ENCODE data around the gene SLC22A1. TPM values are rescaled to one million over a fixed set of nuclear protein-coding genes. Genes with fewer than 3 reads are reported as not detected.

SLC22A1 gene
- total RNA-seq, 4 donors from 2014 or later = 0.35 to 0.67 (median 0.58) TPM; not detected in 1

DNA sequence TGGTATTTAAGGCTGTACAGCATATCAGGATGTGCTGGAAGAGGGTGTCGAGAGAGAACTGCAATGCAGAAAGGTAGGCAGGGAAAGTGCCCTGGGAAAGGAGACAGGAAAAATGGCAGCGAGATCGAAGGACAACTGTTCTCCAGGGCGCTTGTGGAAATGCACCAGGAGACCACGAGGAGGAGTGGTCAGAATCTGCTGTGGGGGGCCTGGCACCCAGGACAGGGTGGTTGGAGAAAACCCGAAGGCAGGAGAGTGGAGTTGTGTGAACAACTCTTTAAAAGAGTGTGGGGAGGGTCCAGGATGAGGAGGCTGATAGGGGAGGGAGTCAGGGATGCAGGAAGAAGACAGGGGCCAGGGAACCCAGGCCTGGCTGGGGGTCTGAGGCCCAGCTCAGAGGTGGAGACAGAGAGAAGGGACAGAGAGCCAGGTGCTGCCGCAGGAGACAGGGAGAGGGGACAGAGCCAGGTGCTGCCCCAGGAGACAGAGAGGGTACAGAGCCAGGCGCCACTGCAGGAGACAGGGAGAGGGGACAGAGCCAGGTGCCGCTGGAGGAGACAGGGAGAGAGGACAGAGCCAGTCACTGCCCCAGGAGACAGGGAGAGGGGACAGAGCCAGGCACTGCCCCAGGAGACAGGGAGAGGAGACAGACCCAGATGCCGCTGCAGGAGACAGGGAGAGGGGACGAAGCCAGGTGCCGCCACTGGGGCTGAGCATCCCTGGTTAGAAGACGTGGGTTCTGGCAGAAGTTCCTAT lies 9.3 kb downstream of the SLC22A1 start:
- WGBS, 2 donors (ENCODE audit: low coverage in 1 of 2) = 81 to 88% methylated on average over 6 to 13 of the region's 13 CpGs
- Histone ChIP-seq H3K27ac (no peak overlapping the region), H3K36me3 (no peaks in the 10 kb centered on the region), H3K4me1 (no peaks in the 10 kb centered on the region), H3K4me3 (no peak overlapping the region), H3K9me3 (no peaks in the 10 kb centered on the region), H3K27me3 (no peaks in the 10 kb centered on the region)
- TF ChIP-seq POLR2AphosphoS5 (IDR thresholded peaks at IDR 0.05) (no peak), CTCF (IDR thresholded peaks at IDR 0.05) (no peak), EP300 (IDR thresholded peaks at IDR 0.05) (no peak)
- no peak for ATAC-seq

GRCh38 chr6:160131636-160132296 lies 10.2 kb downstream of the SLC22A1 start:
- no peak overlapping the region for H3K27ac ChIP-seq
- 94 to 96% methylated on average over 10 to 11 of the region's 19 CpGs for WGBS, 2 donors (ENCODE audit: low coverage in 1 of 2)

DNA sequence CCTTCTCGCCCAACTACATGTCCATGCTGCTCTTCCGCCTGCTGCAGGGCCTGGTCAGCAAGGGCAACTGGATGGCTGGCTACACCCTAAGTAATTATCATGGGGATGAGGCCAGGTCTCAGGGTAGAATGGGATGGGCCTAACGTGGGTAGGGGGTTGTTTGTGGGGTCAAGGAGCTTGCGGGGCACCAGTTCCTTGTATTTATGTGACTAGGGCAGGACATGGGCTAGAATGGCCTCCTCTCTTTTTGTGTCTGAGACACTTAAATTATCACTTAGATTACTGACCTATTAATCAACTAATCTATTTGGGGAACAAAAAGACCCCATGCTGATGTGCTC lies 10.7 kb downstream of the SLC22A1 start:
- WGBS, 2 donors (ENCODE audit: low coverage in 1 of 2) = 48% methylated on average over 2 of the region's 4 CpGs; no CpG with 5 or more reads in 1 of the 2 donors
- no peak for ATAC-seq
- no peak overlapping the region for H3K27ac ChIP-seq
- no peaks in the 10 kb centered on the region for H3K27me3 ChIP-seq
- H3K4me1 ChIP-seq = no peaks in the 10 kb centered on the region
- no peaks in the 10 kb centered on the region for H3K9me3 ChIP-seq
- TF ChIP-seq POLR2AphosphoS5 (IDR thresholded peaks at IDR 0.05) = no peak
- TF ChIP-seq CTCF (IDR thresholded peaks at IDR 0.05) = no peak
- no peak for TF ChIP-seq POLR2A (IDR thresholded peaks at IDR 0.05)
- no peak for TF ChIP-seq EP300 (IDR thresholded peaks at IDR 0.05)
- no peaks in the 10 kb centered on the region for H3K36me3 ChIP-seq
- H3K4me3 ChIP-seq = no peak overlapping the region

More at GRCh38 chr6:160131636-160132296, 10.2 kb downstream of the SLC22A1 start:
- H3K9me3 ChIP-seq = no peaks in the 10 kb centered on the region
- H3K4me3 ChIP-seq = no peak overlapping the region
- H3K4me1 ChIP-seq = no peaks in the 10 kb centered on the region
- no peak for TF ChIP-seq POLR2AphosphoS5 (IDR thresholded peaks at IDR 0.05)
- no peak for TF ChIP-seq CTCF (IDR thresholded peaks at IDR 0.05)
- TF ChIP-seq EP300 (IDR thresholded peaks at IDR 0.05) = no peak
- TF ChIP-seq POLR2A (IDR thresholded peaks at IDR 0.05) = no peak
- H3K27me3 ChIP-seq = no peaks in the 10 kb centered on the region
- no peaks in the 10 kb centered on the region for H3K36me3 ChIP-seq
- ATAC-seq = no peak

- no peaks in the 10 kb centered on the region for H3K9me3 ChIP-seq
- H3K4me1 ChIP-seq = peaks cover 0 to under 1% (median 0%) of the 10 kb centered on the region in 3 donors
- 47 to 83% methylated on average over 7 to 9 of the region's 12 CpGs for WGBS, 2 donors (ENCODE audit: low coverage in 1 of 2)
- no peak overlapping the region for H3K27ac ChIP-seq
- TF ChIP-seq CTCF (IDR thresholded peaks at IDR 0.05) = no peak
- H3K27me3 ChIP-seq = no peaks in the 10 kb centered on the region
- H3K4me3 ChIP-seq = no peak overlapping the region
- no peaks in the 10 kb centered on the region for H3K36me3 ChIP-seq
- peak; percentile 23 for ATAC-seq
Measured at GRCh38 chr6:160132776-160133338, 11.2 kb downstream of the SLC22A1 start.

Data from gastroesophageal sphincter (tissue), 4 donors.